MM.1S (cell line): ENCODE measurements around the gene DNAJC30.

Source experiments
- CTCF ChIP-seq: fragments of 300-600 bp; sonication (generic); IDR thresholded peaks from 2 replicates; pipeline ENCODE4 v1.5.1; 2016; ENCODE audit warnings: antibody characterized with exemption, low read length, mixed read lengths
- EZH2 ChIP-seq: fragments of 300-600 bp; sonication (generic); optimal IDR thresholded peaks from 2 replicates; pipeline ENCODE3; 2017; ENCODE audit warnings: low read depth, mild to moderate bottlenecking, antibody characterized with exemption, low read length, mixed read lengths
- EZH2phosphoT487 ChIP-seq: fragments of 300-600 bp; sonication (generic); IDR thresholded peaks from 2 replicates; pipeline ENCODE4 v1.6.1; 2018; ENCODE audit warnings: antibody characterized with exemption, low read length

- TF ChIP-seq CTCF (no peak), EZH2 (no peak), EZH2phosphoT487 (no peak)
Observed at GRCh38 chr7:73638911-73639310, 44.3 kb downstream of the DNAJC30 start.
